SK-N-MC (cell line): Measurements from ENCODE around the gene KIAA0825.

Source experiments
- DNase-seq: peaks from one replicate; pipeline ENCODE4 v3.0.0-alpha.2; 2011; ENCODE audit warnings: low read depth, low spot score
- H3K27ac ChIP-seq: fragments of 200-600 bp; sonication (generic); 2 replicates; pipeline ENCODE4 v1.5.1; 2016; ENCODE audit warnings: mixed run types
- H3K36me3 ChIP-seq: fragments of 200-600 bp; sonication (generic); 2 replicates; pipeline ENCODE4 v1.6.1; 2017; ENCODE audit warnings: antibody characterized with exemption, low read length, mixed read lengths; ENCODE audit not compliant: insufficient read depth
- H3K4me3 ChIP-seq: fragments of 200-600 bp; sonication (generic); 2 replicates; pipeline ENCODE4 v1.5.1; 2016
- H3K9ac ChIP-seq: fragments of 200-600 bp; sonication (generic); 2 replicates; pipeline ENCODE4 v1.8.0; 2017; ENCODE audit warnings: mixed run types, mixed read lengths; ENCODE audit not compliant: insufficient read length
- H3K9me3 ChIP-seq: fragments of 200-600 bp; sonication (generic); 2 replicates; pipeline ENCODE4 v1.6.1; 2017; ENCODE audit warnings: low read depth, mild to moderate bottlenecking, antibody characterized with exemption, low read length, moderate library complexity, mixed read lengths
- EZH2 ChIP-seq: fragments of 200-600 bp; sonication (generic); IDR thresholded peaks from one replicate; pipeline ENCODE4 v1.6.1; 2017; ENCODE audit warnings: antibody characterized with exemption
- FOXP2 ChIP-seq: optimal IDR thresholded peaks from 2 replicates; pipeline ENCODE3; 2011; ENCODE audit warnings: mild to moderate bottlenecking, moderate library complexity; ENCODE audit not compliant: insufficient read depth; ENCODE audit errors: extremely low read length, control extremely low read depth
- POLR2AphosphoS5 ChIP-seq: IDR thresholded peaks from 2 replicates; pipeline ENCODE4 v1.6.1; 2012; ENCODE audit warnings: mild to moderate bottlenecking, low read depth, low read length, borderline replicate concordance

The KIAA0825 gene

DNA sequence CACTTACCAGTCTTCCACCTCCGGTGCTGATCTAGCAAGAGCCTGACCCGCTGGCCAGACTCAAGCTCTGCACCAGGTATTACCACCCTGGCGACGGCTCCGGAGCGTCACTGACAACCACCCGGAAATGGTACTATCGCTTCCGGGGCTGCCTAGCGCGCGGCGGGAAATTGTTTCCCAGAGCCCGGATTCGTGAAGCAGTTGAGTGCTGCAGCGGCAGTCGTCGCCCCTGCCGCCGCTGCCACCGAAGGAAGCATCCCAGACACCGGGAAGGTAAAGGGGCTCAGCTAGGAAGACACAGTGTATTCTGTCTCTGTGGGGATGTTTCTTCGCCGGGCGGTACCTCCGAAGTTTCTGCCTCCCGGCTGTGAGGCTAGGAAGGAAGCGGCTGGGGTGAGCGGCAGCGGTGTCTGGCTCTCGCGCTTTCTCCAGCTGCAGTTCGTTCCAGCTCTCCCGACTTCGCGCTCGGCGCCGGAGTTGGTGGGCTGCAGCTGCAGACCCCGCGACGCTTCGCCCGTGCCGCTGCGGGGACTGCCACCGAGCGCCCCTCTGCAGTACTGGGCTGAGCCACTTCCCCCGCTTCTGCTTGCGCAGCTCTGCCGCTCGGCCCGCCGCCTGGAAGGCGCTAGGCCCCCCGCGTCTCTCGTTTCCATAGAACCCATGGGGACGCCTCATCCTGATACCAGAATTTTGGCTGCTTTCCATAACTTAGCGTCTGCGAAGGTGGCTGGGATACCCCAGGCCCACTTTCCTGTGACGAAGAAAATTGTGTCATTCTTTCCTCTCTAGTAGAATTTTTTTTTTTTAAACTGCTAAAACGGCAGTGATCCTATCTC lies at the start of gene KIAA0825, which contains the start of gene SLF1:
Gene KIAA0825, minus strand, starts transcription at position 112 of the 836 bp plus-strand sequence. CDS start 81,478 bp downstream, outside the sequence.
Gene SLF1, plus strand, starts transcription at position 177 of the 836 bp plus-strand sequence. CDS start 10,142 bp downstream, outside the sequence.
- TF ChIP-seq POLR2AphosphoS5 = peak; percentile 89
- no peak for TF ChIP-seq EZH2
- TF ChIP-seq FOXP2 = no peak
- H3K9me3 ChIP-seq = no peaks in the 10 kb centered on the region
- H3K9ac ChIP-seq = peak within 1 kb of the TSS; percentile 83
- DNase-seq = peak; percentile 66
- peak within 1 kb of the TSS; percentile 84; the same call in 1 of the 2 replicates for H3K27ac ChIP-seq
- H3K36me3 ChIP-seq = 0 out of 2 replicates have a peak, but pooled peaks cover 5% of the 10 kb centered on the region
- H3K4me3 ChIP-seq = peak within 1 kb of the TSS; percentile 83

GRCh38 chr5:94667937-94668336 lies 49.5 kb upstream of the KIAA0825 start:
- Histone ChIP-seq H3K36me3 (peaks cover 24% of the 10 kb centered on the region), H3K27ac (no peak overlapping the region), H3K9ac (no peak overlapping the region), H3K9me3 (no peaks in the 10 kb centered on the region), H3K4me3 (no peak overlapping the region)
- DNase-seq = no peak
- TF ChIP-seq FOXP2 (no peak), POLR2AphosphoS5 (no peak), EZH2 (no peak)

DNA sequence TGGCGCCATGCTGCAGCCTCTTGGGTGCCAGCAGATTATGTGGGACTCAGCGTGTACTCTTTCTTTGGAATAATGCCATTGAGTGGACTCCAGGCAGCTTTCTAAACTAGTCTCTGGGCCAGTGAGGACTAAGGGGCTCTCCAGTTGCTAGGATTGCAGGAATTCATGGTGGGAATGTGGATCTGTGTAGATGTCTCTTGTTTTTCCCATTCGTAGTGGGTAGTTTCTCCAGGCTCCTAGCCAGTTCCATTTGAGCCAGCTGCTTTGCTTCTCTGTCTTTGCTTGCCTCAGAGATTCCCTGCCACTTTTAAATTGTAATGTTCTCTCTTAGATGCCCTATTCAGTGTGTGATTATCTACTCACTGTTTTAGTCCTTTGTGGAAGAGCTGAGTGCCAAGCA lies 42.7 kb upstream of the KIAA0825 start:
- no peak overlapping the region for H3K27ac ChIP-seq
- H3K9ac ChIP-seq = no peak overlapping the region
- no peak for TF ChIP-seq FOXP2
- TF ChIP-seq POLR2AphosphoS5 = no peak
- no peak for TF ChIP-seq EZH2
- no peak for DNase-seq
- H3K36me3 ChIP-seq = peaks cover 48% of the 10 kb centered on the region
- no peak overlapping the region for H3K4me3 ChIP-seq
- H3K9me3 ChIP-seq = peaks cover 7% of the 10 kb centered on the region

GRCh38 chr5:94660506-94660905 lies 42.1 kb upstream of the KIAA0825 start:
- H3K27ac ChIP-seq = no peak overlapping the region
- peaks cover 7% of the 10 kb centered on the region for H3K9me3 ChIP-seq
- no peak overlapping the region for H3K9ac ChIP-seq
- DNase-seq = no peak
- TF ChIP-seq EZH2 (no peak), POLR2AphosphoS5 (no peak), FOXP2 (no peak)
- H3K4me3 ChIP-seq = no peak overlapping the region
- H3K36me3 ChIP-seq = peaks cover 54% of the 10 kb centered on the region

GRCh38 chr5:94658272-94658671 lies 39.9 kb upstream of the KIAA0825 start:
- DNase-seq = no peak
- Histone ChIP-seq H3K9me3 (peaks cover 11% of the 10 kb centered on the region), H3K27ac (no peak overlapping the region), H3K9ac (no peak overlapping the region), H3K4me3 (no peak overlapping the region), H3K36me3 (peaks cover 59% of the 10 kb centered on the region)
- no peak for TF ChIP-seq FOXP2
- no peak for TF ChIP-seq EZH2
- TF ChIP-seq POLR2AphosphoS5 = no peak

- no peak overlapping the region for H3K4me3 ChIP-seq
- H3K36me3 ChIP-seq = peaks cover 48% of the 10 kb centered on the region
- H3K9me3 ChIP-seq = peaks cover 5% of the 10 kb centered on the region
- no peak for TF ChIP-seq FOXP2
- no peak for TF ChIP-seq EZH2
- no peak for TF ChIP-seq POLR2AphosphoS5
- H3K9ac ChIP-seq = no peak overlapping the region
- DNase-seq = no peak
- H3K27ac ChIP-seq = no peak overlapping the region
Observed at GRCh38 chr5:94649874-94650273, 31.5 kb upstream of the KIAA0825 start.

GRCh38 chr5:94646758-94647157 lies 28.4 kb upstream of the KIAA0825 start:
- Histone ChIP-seq H3K4me3 (no peak overlapping the region), H3K36me3 (peaks cover 31% of the 10 kb centered on the region), H3K9ac (no peak overlapping the region), H3K27ac (no peak overlapping the region), H3K9me3 (no peaks in the 10 kb centered on the region; the same call in 1 of the 2 replicates)
- DNase-seq = no peak
- no peak for TF ChIP-seq FOXP2

DNA sequence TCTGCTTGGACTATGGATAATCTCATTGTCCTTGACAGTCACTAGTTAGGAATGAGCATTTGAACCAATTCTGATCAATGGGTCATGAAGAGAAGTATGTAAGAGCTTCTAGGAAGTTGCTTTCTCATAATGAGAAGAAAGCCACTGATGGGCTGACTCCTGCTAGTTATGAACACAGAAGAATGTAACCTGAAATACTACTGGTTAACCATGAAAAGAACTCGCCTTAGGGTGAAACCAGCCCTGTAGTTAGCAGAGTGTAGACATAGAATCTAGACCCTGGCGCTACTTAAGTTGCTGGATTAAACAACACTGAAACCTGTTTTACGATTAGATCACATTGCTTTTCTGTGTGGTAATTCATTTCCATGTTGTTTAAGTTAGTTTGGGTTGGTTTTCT lies 26.6 kb upstream of the KIAA0825 start:
- TF ChIP-seq EZH2 (no peak), POLR2AphosphoS5 (no peak), FOXP2 (no peak)
- Histone ChIP-seq H3K4me3 (no peak overlapping the region), H3K36me3 (peaks cover 35% of the 10 kb centered on the region), H3K9me3 (no peaks in the 10 kb centered on the region; the same call in 1 of the 2 replicates), H3K27ac (no peak overlapping the region), H3K9ac (no peak overlapping the region)
- DNase-seq = no peak
